NCI-H1694 treated with DMSO at 0.1 percent for 48 hours (cell line): ENCODE data around the gene ZNF629.
A peak's percentile ranks its signal among the peaks of the same experiment; 100 is the strongest.

ENCODE experiments used
- DNase-seq: peaks from one replicate; lab custom pipeline; 2025; lab: John Stamatoyannopoulos, UW

The ZNF629 gene

GRCh38 chr16:30786115-30786935, 680 bp downstream of the ZNF629 start:
- DNase-seq, result no peak

GRCh38 chr16:30785126-30786106, 1.6 kb downstream of the ZNF629 start:
- DNase-seq, result no peak

- no peak for DNase-seq
Measured at GRCh38 chr16:30784215-30784614, 2.8 kb downstream of the ZNF629 start.

DNA sequence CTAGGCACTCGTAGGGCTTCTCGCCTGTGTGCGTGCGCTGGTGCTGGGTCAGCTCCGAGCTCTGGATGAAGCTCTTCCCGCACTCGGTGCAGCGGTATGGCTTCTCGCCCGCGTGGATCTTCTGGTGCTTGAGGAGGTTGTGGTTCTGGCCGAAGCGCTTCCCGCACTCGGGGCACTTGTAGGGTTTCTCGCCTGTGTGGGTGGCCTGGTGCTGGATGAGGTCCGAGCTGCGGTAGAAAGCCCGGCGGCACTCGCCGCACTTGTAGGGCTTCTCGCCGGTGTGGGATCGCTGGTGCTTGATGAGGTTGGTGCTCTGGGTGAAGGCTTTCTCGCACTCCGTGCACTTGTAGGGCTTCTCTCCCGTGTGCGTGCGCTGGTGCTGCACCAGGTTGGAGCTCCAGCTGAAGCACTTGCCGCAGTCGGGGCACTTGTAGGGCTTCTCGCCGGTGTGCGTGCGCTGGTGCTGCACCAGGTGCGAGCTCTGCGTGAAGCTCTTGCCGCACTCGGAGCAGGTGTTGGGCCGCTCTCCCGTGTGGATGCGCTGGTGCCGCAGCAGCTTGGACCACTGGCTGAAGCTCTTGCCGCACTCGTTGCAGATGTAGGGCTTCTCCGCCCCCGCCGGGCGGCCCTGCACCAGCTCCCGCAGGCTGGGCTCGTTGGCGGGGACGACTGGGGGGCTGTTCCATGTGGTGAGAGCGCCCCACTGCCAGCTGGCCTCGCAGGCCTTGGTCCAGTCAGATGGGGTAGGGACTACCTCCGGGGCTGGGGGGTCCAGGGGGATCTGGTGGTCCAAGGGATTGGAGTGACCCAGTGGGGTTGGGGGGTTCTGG, 3.5 kb downstream of the ZNF629 start:
- DNase-seq, result no peak

DNA sequence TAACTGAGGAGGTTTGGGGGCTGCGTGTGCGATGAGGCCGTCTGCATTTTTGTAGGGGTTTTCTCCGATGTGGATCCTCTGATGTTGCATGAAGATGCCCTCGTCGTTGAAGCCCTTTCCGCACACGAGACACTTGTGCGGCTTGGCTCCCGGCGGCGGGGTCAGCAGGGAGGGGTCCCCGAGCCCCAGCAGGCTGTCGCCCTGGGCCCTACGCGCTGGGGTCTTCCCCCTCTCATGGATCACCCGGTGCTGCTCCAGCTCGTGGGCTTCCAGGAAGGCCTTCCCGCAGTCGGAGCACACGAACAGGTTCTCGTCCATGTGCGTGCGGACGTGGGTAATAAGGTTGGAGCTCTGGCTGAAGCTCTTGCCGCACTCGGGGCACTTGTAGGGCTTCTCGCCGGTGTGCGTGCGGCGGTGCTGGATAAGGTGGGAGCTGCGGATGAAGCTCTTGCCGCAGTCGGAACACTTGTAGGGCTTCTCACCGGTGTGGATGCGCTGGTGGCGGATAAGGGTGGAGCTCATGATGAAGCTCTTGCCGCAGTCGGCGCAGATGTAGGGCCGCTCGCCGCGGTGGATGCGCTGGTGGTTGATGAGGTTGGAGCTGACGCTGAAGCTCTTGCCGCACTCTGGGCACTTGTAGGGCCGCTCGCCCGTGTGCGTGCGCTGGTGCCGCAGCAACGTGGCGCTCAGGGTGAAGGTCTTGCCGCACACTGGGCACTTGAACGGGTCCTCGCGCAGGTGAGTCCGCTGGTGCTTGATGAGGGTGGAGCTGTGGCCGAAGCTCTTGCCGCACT, 4.3 kb downstream of the ZNF629 start:
- DNase-seq, result no peak

DNA sequence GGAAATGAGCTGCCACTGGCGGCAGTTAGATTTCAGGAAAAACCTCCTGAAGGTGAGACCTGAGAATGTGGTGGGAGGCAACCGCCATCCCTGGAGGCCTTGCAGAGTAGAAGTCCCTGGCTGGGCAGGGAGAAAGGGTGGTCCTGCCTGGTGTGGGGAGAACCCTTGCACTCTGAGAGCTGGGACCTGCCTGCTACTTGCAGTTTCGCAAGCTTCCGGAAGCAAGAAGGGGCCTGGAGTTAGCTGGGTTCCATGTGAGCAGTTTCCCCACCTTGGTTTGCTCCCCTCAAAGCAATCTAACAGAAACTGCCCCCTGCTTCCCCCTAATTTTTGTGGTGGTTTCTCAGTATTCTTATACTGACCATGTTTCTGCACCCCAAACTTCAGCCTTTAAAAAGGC, 6.5 kb downstream of the ZNF629 start:
- no peak for DNase-seq

GRCh38 chr16:30780021-30780420, 7.0 kb downstream of the ZNF629 start:
- no peak for DNase-seq

DNA sequence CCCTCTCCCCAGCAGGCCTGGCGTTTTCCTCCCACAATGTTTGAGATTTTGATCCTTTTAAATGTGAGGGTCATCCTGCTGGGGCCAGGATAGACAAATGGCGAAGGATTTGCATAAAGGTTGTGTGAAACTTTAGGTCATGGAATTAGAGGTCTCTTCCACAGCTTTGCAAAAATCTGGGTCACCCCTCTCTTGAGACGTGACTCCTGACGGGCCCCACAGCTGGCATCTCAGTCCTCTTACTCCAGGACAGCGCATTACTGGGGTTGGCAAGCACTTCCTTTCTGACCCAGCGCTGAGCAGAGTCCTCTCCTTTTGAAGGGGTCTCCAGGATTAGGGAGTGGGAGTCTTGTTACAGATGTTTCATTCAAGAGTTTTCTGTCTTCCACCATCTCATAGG, 7.4 kb downstream of the ZNF629 start:
- no peak for DNase-seq

DNA sequence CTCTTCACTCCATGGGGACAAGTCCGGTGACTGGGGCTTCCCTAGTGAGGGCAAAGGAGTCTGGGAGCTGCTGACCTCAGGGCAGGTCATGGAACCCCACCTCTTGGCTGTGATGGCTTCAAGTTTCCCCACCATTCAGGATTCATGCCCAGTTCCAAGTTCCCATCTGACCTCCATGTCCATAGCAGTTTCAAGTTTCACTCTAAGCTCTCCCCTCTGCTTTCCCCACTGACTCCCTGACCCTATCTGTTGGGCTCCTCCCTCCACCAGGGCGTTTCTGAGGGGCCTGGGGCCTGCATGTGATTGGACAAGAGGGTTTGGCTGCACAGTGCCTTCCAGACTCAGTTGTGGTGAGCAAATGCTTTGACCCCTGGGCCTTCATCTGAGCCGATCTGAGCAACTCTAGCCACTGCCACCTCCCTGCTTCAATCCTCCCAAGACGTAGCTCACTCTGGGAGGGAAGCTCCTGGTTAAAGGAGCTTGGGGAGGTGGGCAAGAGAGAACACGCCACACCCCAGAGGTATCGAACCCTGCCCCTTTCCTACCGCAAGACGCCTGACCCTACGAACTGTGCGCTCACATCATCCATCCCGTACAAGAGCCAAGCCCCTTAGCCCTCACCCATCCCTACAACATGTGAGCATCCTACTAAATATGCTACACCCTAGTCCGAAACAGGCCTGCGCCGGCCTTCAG, 8.3 kb downstream of the ZNF629 start:
- DNase-seq, result no peak

- no peak for DNase-seq
Measured at GRCh38 chr16:30777591-30778297, 9.3 kb downstream of the ZNF629 start.

DNA sequence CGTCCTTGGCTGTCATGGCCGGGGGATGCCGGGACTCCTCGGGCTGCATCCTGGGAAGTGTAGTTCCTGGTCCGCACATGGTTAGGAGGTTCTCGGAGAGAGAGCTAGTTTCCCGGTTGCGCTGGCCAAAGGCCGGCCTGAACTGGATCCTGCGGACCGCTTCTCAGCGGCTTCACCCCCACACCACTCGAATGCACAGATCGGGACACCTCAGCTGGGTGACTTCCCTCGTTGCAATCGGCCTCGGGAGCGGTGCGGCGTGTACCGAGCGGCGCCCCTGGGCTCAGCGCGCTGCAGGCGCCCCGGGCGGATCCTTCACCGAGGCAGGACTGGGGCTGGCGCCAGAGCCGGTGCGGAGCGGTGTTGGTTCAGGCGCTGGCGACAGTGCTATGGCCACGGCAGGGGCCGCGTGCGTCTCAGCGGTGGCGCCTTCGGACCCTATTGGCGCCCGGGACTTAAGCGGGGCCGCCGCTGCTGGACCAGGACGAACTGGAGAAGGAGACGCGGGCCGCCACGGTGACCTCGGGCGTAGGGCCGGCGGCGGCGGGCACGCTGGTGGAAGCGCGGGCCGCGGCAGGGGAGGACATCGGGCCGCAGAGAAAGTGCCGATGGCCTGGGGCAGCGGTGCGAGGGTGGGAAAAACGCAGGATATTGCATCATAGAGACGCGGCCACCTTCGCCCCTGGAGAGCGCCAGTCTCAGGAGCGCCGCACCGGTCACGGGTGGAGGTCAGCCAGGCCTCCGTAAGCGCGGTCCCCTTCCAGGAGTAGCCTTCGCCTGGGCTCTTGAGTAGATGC, 11.4 kb downstream of the ZNF629 start:
- DNase-seq, result peak; percentile 48

- DNase-seq, result no peak
Measured at GRCh38 chr16:30775131-30775391, 11.9 kb downstream of the ZNF629 start.

DNA sequence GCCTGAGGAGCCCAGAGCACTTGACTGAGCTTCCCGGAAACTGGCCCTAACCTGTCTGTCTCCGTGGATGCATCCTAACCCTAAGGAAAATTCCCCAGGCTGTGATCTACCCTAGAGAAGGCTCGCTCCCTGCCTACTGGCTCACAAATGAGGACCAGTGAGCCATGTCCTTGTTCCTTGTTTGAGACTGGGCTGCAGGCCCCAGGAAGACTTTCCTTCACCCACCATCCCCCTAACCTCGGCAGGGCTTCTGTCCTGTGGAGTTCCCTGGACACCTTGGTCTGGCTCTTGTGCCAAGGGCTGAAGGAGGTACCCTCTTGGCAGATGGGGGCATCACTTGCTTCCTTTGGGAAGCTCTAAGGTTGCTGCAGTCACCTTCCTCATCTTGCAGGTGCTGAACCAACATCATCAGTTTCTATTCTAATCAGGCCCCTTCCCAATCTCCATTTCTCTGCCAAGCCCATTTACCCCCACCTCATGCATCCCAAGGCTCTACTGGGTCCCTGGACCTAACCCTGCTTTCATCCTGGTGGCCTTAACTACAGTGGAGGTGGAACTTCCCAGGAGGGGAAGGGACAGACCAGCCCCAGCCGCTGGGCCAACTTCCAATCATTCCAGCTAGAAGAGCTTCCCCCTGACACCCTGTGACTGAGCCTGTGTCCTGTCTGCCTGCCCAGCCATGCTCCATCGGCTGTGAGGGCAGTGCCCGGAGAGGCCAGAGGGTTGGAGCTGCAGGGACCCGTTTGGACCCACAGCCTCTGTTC, 12.5 kb downstream of the ZNF629 start:
- no peak for DNase-seq

DNA sequence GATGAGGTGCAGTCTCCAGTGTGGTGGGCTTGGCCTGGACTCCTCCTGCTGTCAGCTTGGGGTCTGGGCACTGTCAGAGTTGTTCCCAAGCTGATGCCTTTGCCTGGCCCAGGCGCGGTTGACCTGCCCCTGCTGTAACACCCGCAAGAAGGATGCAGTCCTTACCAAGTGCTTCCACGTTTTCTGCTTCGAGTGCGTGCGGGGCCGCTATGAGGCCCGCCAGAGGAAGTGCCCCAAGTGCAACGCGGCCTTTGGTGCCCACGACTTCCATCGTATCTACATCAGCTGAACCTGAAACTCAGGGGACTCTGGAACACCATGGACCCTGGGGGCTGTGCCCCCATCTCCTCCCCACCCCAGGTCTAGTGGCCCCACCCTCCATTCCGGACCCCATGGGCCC, 13.2 kb downstream of the ZNF629 start:
- no peak for DNase-seq

DNA sequence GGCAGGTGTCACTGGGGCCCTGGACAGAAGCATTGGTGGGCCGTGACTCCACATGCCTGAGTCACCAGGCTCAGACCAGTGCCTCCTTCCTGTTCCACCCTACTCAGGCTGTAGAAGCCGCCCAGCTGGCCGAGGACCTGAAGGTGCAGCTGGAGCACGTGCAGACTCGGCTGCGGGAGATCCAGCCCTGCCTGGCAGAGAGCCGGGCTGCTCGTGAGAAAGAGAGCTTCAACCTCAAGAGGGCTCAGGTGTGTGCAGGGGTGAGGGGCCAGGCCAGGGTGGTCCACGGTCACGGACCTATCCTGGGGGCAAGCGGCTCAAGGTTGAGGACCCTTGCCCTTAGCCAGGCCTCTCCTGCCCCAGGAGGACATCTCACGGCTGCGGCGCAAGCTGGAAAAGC, 15.3 kb downstream of the ZNF629 start:
- DNase-seq, result no peak

DNA sequence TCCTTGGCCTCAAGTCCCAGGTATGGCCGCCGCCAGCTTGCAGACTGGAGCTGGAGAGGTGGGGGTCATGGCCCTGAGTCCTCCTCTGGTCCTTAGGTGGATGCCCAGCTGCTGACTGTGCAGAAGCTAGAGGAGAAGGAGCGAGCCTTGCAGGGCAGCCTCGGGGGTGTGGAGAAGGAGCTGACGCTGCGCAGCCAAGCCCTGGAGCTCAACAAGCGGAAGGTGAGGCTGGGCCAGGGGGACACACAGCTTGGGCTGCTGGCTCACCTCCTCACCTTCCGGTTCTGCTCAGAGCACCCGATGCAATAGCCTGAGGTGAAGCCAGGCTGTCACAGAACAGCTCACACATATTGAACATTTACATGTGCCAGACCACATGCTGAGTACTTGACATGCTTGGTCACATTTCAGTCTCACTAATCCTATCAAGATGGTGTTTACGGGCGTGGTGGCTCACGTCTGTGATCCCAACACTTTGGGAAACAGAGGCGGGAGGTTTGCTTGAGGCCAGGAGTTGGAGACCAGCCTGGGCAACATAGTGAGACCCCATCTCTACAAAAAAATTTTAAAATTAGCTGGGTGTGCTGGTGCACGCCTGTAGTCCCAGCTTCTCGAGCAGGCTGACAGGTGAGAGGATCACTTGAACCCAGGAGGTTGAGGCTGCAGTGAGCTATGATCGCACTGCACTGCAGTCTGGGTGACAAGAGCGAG, 17.5 kb downstream of the ZNF629 start:
- no peak for DNase-seq

DNA sequence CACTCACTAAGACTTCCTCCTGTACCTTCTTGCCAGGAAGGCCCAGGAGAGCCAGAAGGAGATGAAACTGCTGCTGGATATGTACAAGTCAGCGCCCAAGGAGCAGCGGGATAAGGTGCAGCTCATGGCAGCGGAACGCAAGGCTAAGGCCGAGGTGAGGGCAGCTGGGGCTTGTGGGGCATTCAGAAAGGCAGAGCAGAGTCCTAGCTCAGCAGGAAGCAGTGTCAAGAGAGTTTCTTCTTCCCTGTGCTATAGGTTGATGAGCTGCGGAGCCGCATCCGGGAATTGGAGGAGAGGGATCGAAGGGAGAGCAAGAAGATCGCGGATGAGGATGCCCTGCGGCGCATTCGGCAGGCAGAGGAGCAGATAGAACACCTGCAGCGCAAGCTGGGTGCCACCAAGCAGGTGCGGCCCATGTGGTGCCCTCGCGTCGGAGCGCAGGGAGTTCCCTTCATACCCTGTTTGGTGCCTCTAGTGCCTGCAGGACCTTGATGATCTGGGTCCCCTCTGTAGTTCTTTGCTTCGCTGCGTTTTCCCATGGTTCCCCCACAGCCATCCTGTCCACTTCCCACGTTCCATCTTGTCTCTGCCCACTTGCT, 18.3 kb downstream of the ZNF629 start:
- no peak for DNase-seq
